DMS53 treated with DMSO at 0.1 percent for 48 hours (cell line): ENCODE measurements around the gene C12orf75.
"Not testable (repeated sequence)": the region's sequence is repeated elsewhere in the genome, so short reads cannot be mapped to it uniquely, and the experiment has no call there.

Source experiments
- DNase-seq: peaks from one replicate; lab custom pipeline; 2025; ENCODE audit not compliant: unreplicated experiment; lab: John Stamatoyannopoulos, UW

Gene C12orf75

GRCh38 chr12:105334582-105334981 lies 4.1 kb downstream of the C12orf75 start:
- no peak for DNase-seq

DNA sequence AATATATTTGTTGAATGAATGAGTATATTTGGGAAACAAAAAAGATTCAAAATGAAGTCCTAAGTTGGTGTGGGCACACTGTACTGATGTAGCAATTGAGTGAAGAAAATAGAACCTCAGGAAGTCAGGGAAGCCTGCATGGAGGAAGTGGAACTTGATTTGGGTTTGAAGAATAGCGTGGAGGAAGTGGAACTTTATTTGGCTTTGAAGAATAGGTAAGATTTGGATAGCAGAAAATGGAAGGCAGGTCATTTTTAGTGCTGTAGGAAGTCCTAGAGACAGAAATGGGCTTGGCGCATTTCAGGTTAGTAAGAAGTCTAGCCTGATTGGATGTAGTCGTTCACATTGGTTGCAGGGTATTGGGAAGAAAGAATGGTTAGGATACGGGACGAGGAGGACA lies 5.4 kb downstream of the C12orf75 start:
- no peak for DNase-seq

- no peak for DNase-seq
Measured at GRCh38 chr12:105336411-105336810, 5.9 kb downstream of the C12orf75 start.

- no peak for DNase-seq
Measured at GRCh38 chr12:105337391-105337790, 6.9 kb downstream of the C12orf75 start.

GRCh38 chr12:105338966-105339365 lies 8.5 kb downstream of the C12orf75 start:
- no peak for DNase-seq

- no peak for DNase-seq
Measured at GRCh38 chr12:105341010-105341409, 10.5 kb downstream of the C12orf75 start.

DNA sequence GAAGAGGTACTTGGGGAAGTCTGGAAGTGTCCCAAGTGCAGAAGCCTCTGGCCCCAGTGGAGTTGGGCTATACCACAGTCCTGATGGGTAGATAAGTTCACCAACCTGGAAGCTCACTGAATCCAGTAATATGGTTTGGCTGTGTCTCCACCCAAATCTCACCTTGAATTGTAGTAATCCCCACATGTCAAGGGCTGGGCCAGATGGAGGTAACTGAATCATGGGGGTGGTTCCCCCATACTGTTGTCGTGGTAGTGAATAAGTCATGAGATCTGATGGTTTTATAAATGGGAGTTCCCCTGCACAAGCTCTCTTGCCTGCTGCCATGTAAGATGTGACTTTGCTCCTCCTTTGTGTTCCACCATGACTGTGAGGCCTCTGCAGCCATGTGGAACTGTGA lies 11.1 kb downstream of the C12orf75 start:
- DNase-seq, result not testable (repeated sequence)

GRCh38 chr12:105342464-105342863 lies 12.0 kb downstream of the C12orf75 start:
- DNase-seq, result no peak

DNA sequence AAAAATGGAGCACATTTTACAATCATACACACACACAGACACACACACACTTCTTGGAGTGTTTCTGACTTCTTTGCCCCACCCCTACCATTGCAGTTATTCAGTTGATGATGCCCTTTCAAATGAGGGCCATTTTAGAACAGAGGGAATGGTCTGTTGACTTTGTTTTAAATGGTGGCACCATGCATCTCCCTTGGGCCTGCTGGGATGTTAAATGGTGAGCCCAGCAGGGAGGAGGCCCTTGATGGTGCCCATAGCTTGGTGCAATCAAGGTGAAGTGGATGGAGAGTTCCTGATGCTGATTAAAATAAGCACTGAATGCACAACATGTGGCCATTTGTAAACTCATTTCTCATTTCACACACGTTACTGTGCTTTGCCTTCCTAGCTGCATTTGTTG lies 13.3 kb downstream of the C12orf75 start:
- no peak for DNase-seq

- DNase-seq, result no peak
Measured at GRCh38 chr12:105347499-105347898, 17.0 kb downstream of the C12orf75 start.

DNA sequence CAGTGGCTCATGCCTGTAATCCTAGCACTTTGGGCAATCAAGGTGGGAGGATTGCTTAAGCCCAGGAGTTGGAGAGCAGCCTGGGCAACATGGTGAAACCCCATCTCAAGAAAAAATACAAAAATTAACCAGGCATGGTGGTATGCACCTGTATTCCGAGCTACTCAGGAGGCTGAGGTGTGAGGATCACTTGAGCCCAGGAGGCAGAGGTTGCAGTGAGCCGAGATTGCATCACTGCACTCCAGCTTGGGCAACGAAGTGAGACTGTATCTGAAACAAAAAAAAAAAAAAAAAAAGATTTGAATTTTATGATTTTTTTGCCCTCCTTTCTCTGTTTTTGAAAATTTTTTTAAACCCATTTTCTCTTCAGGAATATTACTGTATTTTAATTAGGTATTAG lies 17.7 kb downstream of the C12orf75 start:
- DNase-seq, result no peak

- no peak for DNase-seq
Measured at GRCh38 chr12:105348561-105348960, 18.1 kb downstream of the C12orf75 start.

- DNase-seq, result no peak
Measured at GRCh38 chr12:105349138-105349537, 18.6 kb downstream of the C12orf75 start.

DNA sequence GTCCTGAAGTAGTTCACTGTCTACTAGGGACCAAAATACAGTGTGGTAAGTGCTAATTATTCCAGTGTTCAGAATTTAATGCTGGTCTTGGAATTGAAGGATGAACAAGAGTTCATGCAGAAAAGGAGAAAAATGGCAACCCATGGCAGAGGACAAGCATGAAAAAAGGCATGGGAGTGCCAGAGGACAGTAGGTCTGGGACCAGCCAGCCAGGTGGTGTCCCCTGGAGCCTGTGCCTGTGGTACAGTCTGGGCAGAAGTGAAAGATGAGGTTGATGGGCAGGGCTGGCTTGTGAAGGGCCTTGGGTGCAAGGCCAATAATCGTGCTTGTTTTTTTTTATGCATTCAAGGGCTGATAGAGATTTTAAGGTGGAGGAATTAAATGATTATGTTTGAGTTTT lies 21.0 kb downstream of the C12orf75 start:
- DNase-seq, result no peak

DNA sequence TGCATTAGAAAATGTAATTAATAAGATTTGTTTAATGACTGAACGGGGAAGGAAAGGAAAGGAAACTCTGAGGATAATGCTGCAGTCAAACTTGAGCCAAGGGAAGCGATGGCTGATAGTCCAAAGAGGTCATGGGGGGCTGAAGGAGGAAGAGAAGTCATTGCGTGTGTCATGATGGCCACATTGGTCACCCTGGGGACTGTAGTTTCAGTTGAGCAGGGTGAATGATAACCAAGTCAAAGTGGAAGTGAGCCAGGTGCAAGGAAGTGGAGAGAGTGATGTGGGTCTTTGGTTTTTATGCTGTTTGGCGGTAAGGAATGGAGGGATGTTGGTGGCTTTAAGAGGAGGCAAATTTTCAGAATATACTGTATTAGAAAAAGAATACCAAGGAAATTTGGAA lies 21.6 kb downstream of the C12orf75 start:
- no peak for DNase-seq

DNA sequence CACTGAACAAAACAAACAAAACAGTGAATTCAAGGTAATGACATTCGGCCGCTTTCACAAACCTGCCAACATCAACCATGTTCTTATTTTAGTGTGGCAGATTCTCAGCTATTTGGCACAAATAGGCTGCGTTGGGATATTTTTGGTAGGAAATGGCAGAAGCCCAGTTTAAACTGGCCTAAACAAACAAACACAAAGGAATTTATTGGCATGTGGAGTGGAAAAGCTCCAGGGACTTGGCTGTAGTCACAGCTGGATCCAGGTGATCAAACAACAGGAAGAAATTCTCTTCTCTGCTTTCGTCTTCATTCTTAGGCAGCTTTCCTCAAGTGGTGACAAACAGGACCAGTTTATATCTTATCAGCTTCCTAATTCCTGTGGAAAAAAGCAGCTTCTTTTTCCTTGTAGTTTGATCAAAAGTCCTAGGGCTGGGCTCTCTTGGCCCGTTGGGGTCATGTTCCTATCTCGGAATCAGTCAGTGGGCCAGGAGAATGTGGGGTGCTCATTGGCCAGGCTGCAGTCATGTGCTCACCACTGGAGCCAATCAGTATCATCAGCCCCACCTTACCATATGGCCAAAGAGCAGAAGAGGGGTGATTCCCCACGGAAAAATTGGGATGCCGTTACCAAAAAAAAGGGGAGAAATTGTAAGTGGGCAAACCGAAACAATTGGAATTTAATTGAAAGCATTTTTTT lies 22.6 kb downstream of the C12orf75 start:
- no peak for DNase-seq

DNA sequence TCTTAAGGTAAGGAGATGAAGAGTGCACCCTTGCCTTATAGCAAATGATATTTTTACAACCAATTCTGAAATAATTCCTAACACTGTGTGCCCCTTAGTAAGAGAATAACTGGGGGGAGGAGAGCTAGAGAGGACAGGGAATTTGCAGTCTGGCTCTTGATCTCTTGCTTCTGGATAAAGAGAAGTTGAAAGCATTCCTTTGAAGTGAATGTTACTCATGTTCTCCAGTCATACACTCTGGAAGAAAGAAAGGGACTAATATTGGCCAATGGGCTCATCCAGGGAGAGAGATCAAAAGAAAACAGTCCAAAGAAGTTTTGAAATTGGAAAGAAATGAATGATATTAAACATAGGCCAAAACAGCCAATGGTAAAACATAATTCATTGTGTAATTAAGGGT lies 25.3 kb downstream of the C12orf75 start:
- no peak for DNase-seq

- DNase-seq, result no peak
Measured at GRCh38 chr12:105357162-105357691, 26.7 kb downstream of the C12orf75 start.

DNA sequence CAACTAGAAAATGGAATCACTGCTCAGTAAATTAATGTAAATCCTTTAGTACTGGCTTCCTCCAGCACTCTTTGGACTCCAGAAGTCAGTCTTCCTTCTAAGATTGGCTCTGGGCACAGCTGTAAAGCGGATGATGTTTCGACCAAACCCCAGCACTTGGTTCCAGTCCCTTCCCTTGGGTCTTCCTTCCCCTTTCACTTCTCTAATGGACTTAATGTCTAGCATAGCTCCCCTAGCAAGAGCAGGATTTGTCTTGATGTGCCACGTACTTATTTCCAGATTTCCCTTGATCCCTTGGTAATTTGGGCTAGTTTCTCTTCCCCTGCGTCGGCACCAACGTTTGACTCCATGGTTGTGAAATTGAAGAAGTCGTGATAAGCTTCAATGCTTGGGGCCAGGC lies 28.3 kb downstream of the C12orf75 start:
- DNase-seq, result no peak

DNA sequence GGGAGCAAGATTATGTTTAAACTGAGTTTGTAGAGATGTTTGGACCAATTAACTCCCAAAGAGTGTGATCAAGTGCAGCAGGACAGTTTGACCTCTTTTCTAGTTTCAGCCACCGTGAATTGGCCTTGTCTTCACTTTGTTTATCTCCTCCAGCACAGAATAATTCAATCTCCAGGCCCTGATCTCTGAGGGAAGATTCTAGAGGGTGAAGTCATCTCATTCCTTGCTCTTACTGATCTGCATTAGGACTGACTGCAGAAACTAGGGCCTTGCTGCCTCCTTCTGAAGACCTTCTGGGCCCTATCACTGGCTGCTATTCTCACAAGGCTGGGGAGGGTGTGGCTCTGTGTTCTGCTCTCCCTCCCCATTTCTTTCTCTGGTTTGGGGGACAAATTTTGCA lies 29.4 kb downstream of the C12orf75 start:
- no peak for DNase-seq

- DNase-seq, result no peak
Measured at GRCh38 chr12:105363890-105364289, 33.4 kb downstream of the C12orf75 start.

- no peak for DNase-seq
Measured at GRCh38 chr12:105365231-105365630, 34.7 kb downstream of the C12orf75 start.

GRCh38 chr12:105368047-105368646 lies 37.7 kb downstream of the C12orf75 start:
- DNase-seq, result no peak
